Brain pericyte (primary cell): ENCODE results near the gene FTO.
A peak's percentile ranks its signal among the peaks of the same experiment; 100 is the strongest.

ENCODE experiments used
- DNase-seq: peaks from one replicate; pipeline ENCODE4 v3.0.0-alpha.2; 2012; ENCODE audit warnings: low read depth, low spot score

FTO gene

GRCh38 chr16:53960050-53960812 lies 256.3 kb downstream of the FTO start:
- no peak for DNase-seq

DNA sequence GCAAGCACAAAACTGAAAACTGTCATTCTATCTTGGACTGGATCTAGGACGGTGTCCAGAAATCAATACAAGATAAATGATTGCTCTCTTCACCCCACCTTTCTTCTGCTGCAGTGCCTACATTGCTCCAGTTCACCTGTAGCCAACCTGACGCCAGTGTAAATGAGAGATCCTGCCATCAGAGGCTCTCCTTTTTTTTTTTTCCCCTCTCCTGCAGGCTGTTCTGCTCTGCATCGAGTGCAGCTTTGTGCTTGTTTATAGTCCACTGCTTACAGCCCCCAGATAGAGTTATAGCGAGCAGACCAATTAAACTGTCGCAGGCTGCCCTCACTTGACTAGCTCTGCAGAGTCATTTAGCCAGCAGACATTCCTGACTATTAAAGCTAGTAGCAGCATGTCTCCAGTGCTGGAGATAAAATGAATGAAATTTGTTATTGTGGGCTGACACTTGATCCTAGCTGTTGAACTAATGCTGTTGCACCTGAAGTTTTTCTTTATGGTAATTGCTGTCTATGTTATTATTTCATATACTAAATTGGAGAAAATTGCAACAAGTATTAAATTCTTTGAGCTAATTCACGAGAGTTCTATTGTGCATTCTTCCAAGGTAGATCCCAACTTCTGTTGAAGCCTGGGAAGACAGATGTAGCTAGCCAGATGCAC lies 257.1 kb downstream of the FTO start:
- no peak for DNase-seq

- no peak for DNase-seq
These were observed 258.1 kb downstream of the FTO start for GRCh38 chr16:53962041-53962440.

- no peak for DNase-seq
These were observed 260.3 kb downstream of the FTO start for GRCh38 chr16:53964145-53964790.

GRCh38 chr16:53966821-53967571 lies 263.0 kb downstream of the FTO start:
- no peak for DNase-seq

DNA sequence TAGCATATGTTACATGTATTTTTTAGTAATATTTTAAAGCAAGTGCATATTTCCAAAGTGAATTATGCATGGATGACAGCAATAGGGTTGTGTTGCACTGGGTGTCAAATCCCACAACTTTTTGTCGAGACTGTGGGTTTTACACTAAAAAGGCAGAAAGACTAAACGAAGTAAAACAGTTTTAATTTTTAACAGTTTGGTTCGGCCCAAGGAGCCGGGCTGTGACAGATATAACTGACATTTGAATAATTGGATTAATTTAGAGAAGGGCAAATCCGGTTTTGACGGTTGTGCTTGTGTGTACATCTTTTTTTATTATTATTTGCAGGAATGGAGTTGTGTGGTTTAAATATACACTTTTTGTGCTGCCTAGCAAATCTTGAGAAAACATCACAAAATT lies 263.6 kb downstream of the FTO start:
- DNase-seq, result no peak

DNA sequence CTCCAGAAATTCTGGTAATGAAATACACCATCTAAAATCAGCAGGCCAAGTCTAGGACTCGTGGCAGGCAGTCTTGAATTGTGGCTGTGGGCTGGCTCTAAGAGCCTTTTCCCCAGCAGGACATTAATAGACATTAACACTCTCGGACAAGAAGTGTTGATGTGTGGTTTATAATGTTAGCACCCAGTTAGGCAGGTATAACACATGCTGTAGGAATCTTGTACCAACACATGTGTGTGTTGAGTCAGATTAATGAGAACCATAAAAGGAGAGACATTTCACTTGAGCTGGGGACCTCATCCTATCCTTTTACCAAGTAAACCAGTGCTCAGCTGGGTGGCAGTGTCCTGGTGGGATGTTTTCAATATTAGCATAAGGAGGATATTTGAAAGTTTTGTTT lies 264.5 kb downstream of the FTO start:
- DNase-seq, result peak; percentile 32

GRCh38 chr16:53968896-53969295 lies 264.9 kb downstream of the FTO start:
- no peak for DNase-seq

DNA sequence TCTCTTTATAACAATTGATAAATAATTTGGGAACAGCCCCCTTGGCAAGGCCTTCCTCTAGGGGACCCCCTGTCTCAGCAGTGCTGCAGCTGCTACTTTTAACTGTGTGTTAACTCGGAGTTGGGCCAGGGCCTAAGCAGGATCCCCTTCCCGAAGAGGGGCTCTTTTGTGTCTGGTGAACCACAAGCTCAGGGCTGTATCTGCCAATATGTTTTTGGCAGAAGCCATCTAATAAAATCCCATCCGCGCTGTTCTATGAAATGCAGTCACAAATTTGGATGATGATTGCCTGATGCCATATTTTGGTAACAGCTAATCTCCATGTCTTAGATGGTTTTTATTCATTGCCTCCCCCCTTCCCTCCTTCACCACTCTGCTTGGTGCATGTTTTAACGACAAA lies 267.7 kb downstream of the FTO start:
- DNase-seq, result no peak

GRCh38 chr16:53973021-53973420 lies 269.1 kb downstream of the FTO start:
- DNase-seq, result no peak

DNA sequence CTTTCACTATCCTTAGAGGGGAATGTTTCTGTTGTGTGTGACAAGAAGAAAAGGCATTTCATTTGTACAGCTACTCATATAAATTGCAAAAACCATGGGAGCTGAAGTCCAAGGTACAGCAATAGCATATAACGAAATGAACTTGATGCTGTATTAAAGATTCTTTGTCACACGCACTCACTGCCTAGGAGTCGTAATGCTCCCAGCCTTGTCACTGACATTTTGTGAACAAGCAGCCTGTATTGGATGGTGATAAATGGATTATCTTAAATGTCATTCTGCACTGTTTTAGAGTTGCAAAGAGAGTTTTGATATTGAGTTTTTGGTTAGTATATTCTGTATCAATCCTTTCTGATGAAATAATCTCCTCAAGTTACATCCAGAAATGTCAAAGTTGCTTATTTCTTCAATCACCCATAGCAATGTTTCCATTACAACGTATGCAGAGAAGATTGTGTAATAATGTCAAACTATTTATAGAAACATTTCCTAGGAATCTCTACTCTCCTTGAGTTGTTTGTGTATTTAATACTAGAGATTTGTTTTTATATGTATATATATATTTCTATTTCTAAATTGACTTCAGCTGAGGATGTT lies 270.6 kb downstream of the FTO start:
- no peak for DNase-seq

GRCh38 chr16:53980675-53981074 lies 276.7 kb downstream of the FTO start:
- no peak for DNase-seq

GRCh38 chr16:53982631-53983042 lies 278.7 kb downstream of the FTO start:
- DNase-seq, result no peak

- no peak for DNase-seq
These were observed 281.0 kb downstream of the FTO start for GRCh38 chr16:53984936-53985335.

DNA sequence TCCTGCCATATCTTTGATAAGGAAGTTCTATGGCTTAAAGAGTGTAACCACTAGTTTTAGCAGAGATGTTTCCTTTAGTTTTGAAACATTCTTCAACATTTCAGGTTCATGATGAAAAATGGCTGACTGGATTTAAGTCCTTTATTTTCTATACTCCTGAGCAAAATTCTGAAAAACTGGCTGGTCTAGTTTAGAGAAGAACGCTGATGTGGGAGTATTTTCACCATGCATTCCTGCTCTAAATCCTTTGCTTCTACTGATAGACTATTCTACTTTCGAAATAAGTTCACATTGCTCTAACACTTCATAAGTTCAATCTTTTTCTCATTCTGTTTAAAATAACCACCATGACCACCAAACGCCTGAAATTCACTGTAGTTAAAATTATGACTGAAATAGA lies 281.9 kb downstream of the FTO start:
- DNase-seq, result no peak

DNA sequence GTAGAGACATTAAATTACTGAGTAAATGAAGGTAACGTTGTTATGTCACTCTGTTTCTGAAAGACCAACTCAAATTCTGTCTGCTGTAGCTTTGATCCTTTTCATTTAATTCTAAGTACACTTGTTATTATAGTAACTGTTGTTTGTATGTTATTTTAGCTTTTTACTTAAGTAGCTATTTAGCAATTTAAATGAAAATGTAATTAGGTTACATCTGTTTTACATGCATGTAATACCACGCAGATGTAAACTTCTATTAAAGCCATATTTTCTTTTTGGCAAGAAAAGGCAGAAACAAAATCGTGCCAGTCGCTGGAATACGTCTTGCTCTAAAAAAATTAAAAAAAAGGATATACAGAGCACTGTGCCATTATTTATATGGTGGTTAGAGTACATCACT lies 282.8 kb downstream of the FTO start:
- DNase-seq, result no peak

GRCh38 chr16:53988136-53988535 lies 284.2 kb downstream of the FTO start:
- no peak for DNase-seq

GRCh38 chr16:53989597-53989996 lies 285.6 kb downstream of the FTO start:
- no peak for DNase-seq

- peak; percentile 31 for DNase-seq
These were observed 287.9 kb downstream of the FTO start for GRCh38 chr16:53991754-53992378.

GRCh38 chr16:53995378-53995777 lies 291.4 kb downstream of the FTO start:
- DNase-seq, result no peak

GRCh38 chr16:53996961-53997360 lies 293.0 kb downstream of the FTO start:
- DNase-seq, result no peak
